Smooth muscle cell (in vitro differentiated cells): ENCODE measurements around the gene TFIP11. TPM values are rescaled to one million over a fixed set of nuclear protein-coding genes. Genes with fewer than 3 reads are reported as not detected.

ENCODE experiments used
- DNase-seq: peaks from one replicate; lab custom pipeline; 2025; ENCODE audit not compliant: unreplicated experiment; lab: John Stamatoyannopoulos, UW
- H2AFZ ChIP-seq: fragments of 200-600 bp; sonication (generic); 2 replicates; pipeline ENCODE4 v1.6.0; 2016; ENCODE audit warnings: antibody characterized with exemption, low read depth, mild to moderate bottlenecking
- H3F3A ChIP-seq: fragments of 200-600 bp; sonication (generic); 2 replicates; pipeline ENCODE4 v1.6.0; 2017; ENCODE audit warnings: antibody characterized with exemption, low read depth
- H3K27ac ChIP-seq: fragments of 200-600 bp; sonication (generic); 2 replicates; pipeline ENCODE4 v1.5.1; 2016; ENCODE audit warnings: low read depth, mild to moderate bottlenecking
- H3K27me3 ChIP-seq: fragments of 200-600 bp; sonication (generic); 2 replicates; pipeline ENCODE4 v1.6.1; 2016; ENCODE audit warnings: low read depth, mild to moderate bottlenecking
- H3K36me3 ChIP-seq: fragments of 200-600 bp; sonication (generic); 2 replicates; pipeline ENCODE4 v1.5.1; 2016; ENCODE audit warnings: low read depth
- H3K4me1 ChIP-seq: fragments of 200-600 bp; sonication (generic); 2 replicates; pipeline ENCODE4 v1.5.1; 2016; ENCODE audit warnings: low read depth
- H3K4me2 ChIP-seq: fragments of 200-600 bp; sonication (generic); 2 replicates; pipeline ENCODE4 v1.6.0; 2016; ENCODE audit warnings: mild to moderate bottlenecking
- H3K4me3 ChIP-seq: fragments of 200-600 bp; sonication (generic); 2 replicates; pipeline ENCODE4 v1.5.1; 2016; ENCODE audit warnings: mild to moderate bottlenecking
- H3K79me2 ChIP-seq: fragments of 200-600 bp; sonication (generic); 2 replicates; pipeline ENCODE4 v1.6.0; 2016; ENCODE audit warnings: low read depth, mild to moderate bottlenecking
- H3K9ac ChIP-seq: fragments of 200-600 bp; sonication (generic); 2 replicates; pipeline ENCODE4 v1.6.0; 2016; ENCODE audit warnings: low read depth
- H3K9me3 ChIP-seq: fragments of 200-600 bp; sonication (generic); replicated peaks from 2 replicates; pipeline ENCODE4 v1.5.1; 2016; ENCODE audit warnings: low read depth
- H4K20me1 ChIP-seq: fragments of 200-600 bp; sonication (generic); 2 replicates; pipeline ENCODE4 v1.6.0; 2016; ENCODE audit warnings: low read depth
- CTCF ChIP-seq: fragments of 200-600 bp; sonication (generic); IDR thresholded peaks from 2 replicates; pipeline ENCODE4 v1.5.1; 2017; ENCODE audit warnings: borderline replicate concordance, mild to moderate bottlenecking, antibody characterized with exemption; ENCODE audit not compliant: insufficient read depth, poor library complexity, severe bottlenecking
- WGBS: methylation state at CpG from one replicate; pipeline ENCODE4 v1.1.7; 2016; ENCODE audit warnings: low lambda C conversion rate; 5-methylcytosine and 5-hydroxymethylcytosine counted together
- polyA plus RNA-seq: library from polyadenylated mRNA; unstranded; fragments of >200 nt; fragmentation: Nextera tagmentation; extraction: Ambion mirVana; gene quantifications from 2 replicates; pipeline ENCODE4 v1.2.1, GENCODE V29; 2016
- total RNA-seq: library from RNA; depleted of rRNA; stranded (reverse); fragments of >200 nt; gene quantifications from 2 replicates; pipeline ENCODE4 v1.2.3, GENCODE V29; 2014

Gene TFIP11
- total and polyA plus RNA-seq, 2 experiments from 2014 or later, result 22.5 to 25.7 TPM

GRCh38 chr22:26496456-26496855 lies 15.8 kb downstream of the TFIP11 start:
- H3K27ac ChIP-seq, result peak overlapping the region; percentile 70
- H3K79me2 ChIP-seq, result no peaks in the 10 kb centered on the region
- no peaks in the 10 kb centered on the region for H3K27me3 ChIP-seq
- H3K4me2 ChIP-seq, result no peak overlapping the region
- H3K9me3 ChIP-seq, result no peaks in the 10 kb centered on the region
- TF ChIP-seq CTCF, result no peak
- H2AFZ ChIP-seq, result no peak overlapping the region
- H4K20me1 ChIP-seq, result no peaks in the 10 kb centered on the region
- 53% methylated on average over 4 of the region's 4 CpGs for WGBS
- peaks cover 28% of the 10 kb centered on the region for H3K36me3 ChIP-seq
- DNase-seq, result no peak
- H3K4me3 ChIP-seq, result no peak overlapping the region
- H3K9ac ChIP-seq, result no peak overlapping the region
- H3F3A ChIP-seq, result no peaks in the 10 kb centered on the region
- H3K4me1 ChIP-seq, result no peaks in the 10 kb centered on the region

GRCh38 chr22:26494506-26494905 lies 17.8 kb downstream of the TFIP11 start:
- Histone ChIP-seq H3K4me2 (no peak overlapping the region), H3F3A (no peaks in the 10 kb centered on the region), H3K9me3 (no peaks in the 10 kb centered on the region), H2AFZ (no peak overlapping the region), H3K27me3 (no peaks in the 10 kb centered on the region), H3K9ac (no peak overlapping the region), H3K79me2 (no peaks in the 10 kb centered on the region), H4K20me1 (no peaks in the 10 kb centered on the region), H3K4me3 (no peak overlapping the region), H3K27ac (peak overlapping the region; percentile 91), H3K4me1 (no peaks in the 10 kb centered on the region), H3K36me3 (peaks cover 32% of the 10 kb centered on the region)
- no peak for DNase-seq
- no peak for TF ChIP-seq CTCF

GRCh38 chr22:26492220-26492619 lies 20.1 kb downstream of the TFIP11 start:
- Histone ChIP-seq H3K36me3 (peaks cover 30% of the 10 kb centered on the region), H2AFZ (no peak overlapping the region), H3K79me2 (peaks cover 3% of the 10 kb centered on the region), H3K27ac (no peak overlapping the region), H3K4me3 (no peak overlapping the region), H4K20me1 (no peaks in the 10 kb centered on the region), H3K4me1 (no peaks in the 10 kb centered on the region), H3F3A (no peaks in the 10 kb centered on the region), H3K9ac (no peak overlapping the region), H3K27me3 (no peaks in the 10 kb centered on the region), H3K9me3 (no peaks in the 10 kb centered on the region), H3K4me2 (no peak overlapping the region)
- no peak for DNase-seq
- 94% methylated on average over 9 of the region's 9 CpGs for WGBS
- no peak for TF ChIP-seq CTCF

GRCh38 chr22:26489447-26490036 lies 22.7 kb downstream of the TFIP11 start:
- H3K9me3 ChIP-seq, result no peaks in the 10 kb centered on the region
- H3K4me3 ChIP-seq, result no peak overlapping the region
- no peak overlapping the region for H3K27ac ChIP-seq
- H3K4me1 ChIP-seq, result peaks cover 4% of the 10 kb centered on the region
- no peak overlapping the region for H3K4me2 ChIP-seq
- DNase-seq, result no peak
- no peaks in the 10 kb centered on the region for H3F3A ChIP-seq
- WGBS, result 95% methylated on average over 4 of the region's 4 CpGs
- H3K27me3 ChIP-seq, result no peaks in the 10 kb centered on the region
- H3K79me2 ChIP-seq, result peaks cover 12% of the 10 kb centered on the region
- H2AFZ ChIP-seq, result no peak overlapping the region
- H3K36me3 ChIP-seq, result peaks cover 25% of the 10 kb centered on the region
- no peak overlapping the region for H3K9ac ChIP-seq
- TF ChIP-seq CTCF, result no peak
- no peaks in the 10 kb centered on the region for H4K20me1 ChIP-seq
